Endodermal cell (in vitro differentiated cells): ENCODE results near the gene CLSTN2. TPM values are rescaled to one million over a fixed set of nuclear protein-coding genes. Genes with fewer than 3 reads are reported as not detected.

Source experiments
- DNase-seq: peaks from one replicate; pipeline ENCODE4 v3.0.0-alpha.2; 2017
- H3K27ac ChIP-seq: 2 replicates; pipeline ENCODE4 v1.5.1; 2013; ENCODE audit warnings: mild to moderate bottlenecking, low read depth, low read length, moderate library complexity
- H3K27me3 ChIP-seq: 2 replicates; pipeline ENCODE4 v1.6.1; 2013; ENCODE audit warnings: mild to moderate bottlenecking, low read length, moderate library complexity; ENCODE audit not compliant: insufficient read depth, control insufficient read depth, poor library complexity, severe bottlenecking
- H3K36me3 ChIP-seq: 2 replicates; pipeline ENCODE4 v1.7.0; 2013; ENCODE audit warnings: mild to moderate bottlenecking, low read length, moderate library complexity; ENCODE audit not compliant: control insufficient read depth, insufficient read depth
- H3K4me1 ChIP-seq: one replicate; pipeline ENCODE4 v1.7.0; 2013; ENCODE audit warnings: low read length; ENCODE audit not compliant: control insufficient read depth, insufficient read depth
- H3K4me3 ChIP-seq: 2 replicates; pipeline ENCODE4 v1.5.1; 2013; ENCODE audit warnings: mild to moderate bottlenecking, low read length, moderate library complexity
- H3K9ac ChIP-seq: 2 replicates; pipeline ENCODE4 v1.6.1; 2013; ENCODE audit warnings: mild to moderate bottlenecking, low read length, moderate library complexity; ENCODE audit not compliant: poor library complexity, severe bottlenecking; ENCODE audit errors: extremely low read depth
- H3K9me3 ChIP-seq: 2 replicates; pipeline ENCODE4 v1.6.1; 2013; ENCODE audit warnings: mild to moderate bottlenecking, low read length, moderate library complexity; ENCODE audit not compliant: control insufficient read depth
- H3K27ac Mint-ChIP-seq: 2 replicates; pipeline ENCODE4 v1.8.0; 2020; ENCODE audit warnings: mixed read lengths
- H3K27me3 Mint-ChIP-seq: 2 replicates; pipeline ENCODE4 v1.8.0; 2021; ENCODE audit warnings: mild to moderate bottlenecking, mixed read lengths; ENCODE audit not compliant: insufficient read depth
- H3K36me3 Mint-ChIP-seq: 2 replicates; pipeline ENCODE4 v1.8.0; 2020; ENCODE audit warnings: low read depth, mixed read lengths
- H3K4me1 Mint-ChIP-seq: 2 replicates; pipeline ENCODE4 v1.8.0; 2020; ENCODE audit warnings: mixed read lengths
- H3K4me3 Mint-ChIP-seq: 2 replicates; pipeline ENCODE4 v1.8.0; 2020; ENCODE audit warnings: mild to moderate bottlenecking, moderate library complexity, mixed read lengths
- H3K9me3 Mint-ChIP-seq: 2 replicates; pipeline ENCODE4 v1.8.0; 2020; ENCODE audit warnings: mild to moderate bottlenecking, mixed read lengths
- WGBS, 2 experiments: methylation state at CpG; one replicate each; pipeline versions ENCODE4 v1.1.5 to v1.1.7; 2013; ENCODE audit warnings: missing lambda C conversion rate in 2 of 2, mixed read lengths in 1 of 2; ENCODE audit not compliant: insufficient coverage in 1 of 2, insufficient read length in 1 of 2; 5-methylcytosine and 5-hydroxymethylcytosine counted together
- total RNA-seq, 2 donors: library from RNA; stranded (reverse); fragmentation: NEBNext Ultra II Directional in 1 of 2; extraction: Animal tissue kit (Norgen Biotek cat#: 25700) in 1 of 2; gene quantifications; 2 replicates in 1 of 2; 3 replicates in 1 of 2; pipeline ENCODE4 v1.2.1, GENCODE V29; 2021
- TF ChIP-seq, protein P1 (sequence below): fragments of 200-600 bp; sonication (generic); conservative IDR thresholded peaks from 2 replicates; pipeline ENCODE4 v1.5.0; 2021; ENCODE audit warnings: antibody characterized with exemption, mild to moderate bottlenecking

CLSTN2 gene
- total RNA-seq, 2 donors from 2014 or later, result 0.13 to 0.42 TPM

- no peak for DNase-seq
- TF ChIP-seq, protein P1, sequence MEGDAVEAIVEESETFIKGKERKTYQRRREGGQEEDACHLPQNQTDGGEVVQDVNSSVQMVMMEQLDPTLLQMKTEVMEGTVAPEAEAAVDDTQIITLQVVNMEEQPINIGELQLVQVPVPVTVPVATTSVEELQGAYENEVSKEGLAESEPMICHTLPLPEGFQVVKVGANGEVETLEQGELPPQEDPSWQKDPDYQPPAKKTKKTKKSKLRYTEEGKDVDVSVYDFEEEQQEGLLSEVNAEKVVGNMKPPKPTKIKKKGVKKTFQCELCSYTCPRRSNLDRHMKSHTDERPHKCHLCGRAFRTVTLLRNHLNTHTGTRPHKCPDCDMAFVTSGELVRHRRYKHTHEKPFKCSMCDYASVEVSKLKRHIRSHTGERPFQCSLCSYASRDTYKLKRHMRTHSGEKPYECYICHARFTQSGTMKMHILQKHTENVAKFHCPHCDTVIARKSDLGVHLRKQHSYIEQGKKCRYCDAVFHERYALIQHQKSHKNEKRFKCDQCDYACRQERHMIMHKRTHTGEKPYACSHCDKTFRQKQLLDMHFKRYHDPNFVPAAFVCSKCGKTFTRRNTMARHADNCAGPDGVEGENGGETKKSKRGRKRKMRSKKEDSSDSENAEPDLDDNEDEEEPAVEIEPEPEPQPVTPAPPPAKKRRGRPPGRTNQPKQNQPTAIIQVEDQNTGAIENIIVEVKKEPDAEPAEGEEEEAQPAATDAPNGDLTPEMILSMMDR, result no peak
- Mint-ChIP-seq H3K9me3 (no peaks in the 10 kb centered on the region), H3K4me1 (no peaks in the 10 kb centered on the region), H3K4me3 (no peak overlapping the region), H3K36me3 (no peaks in the 10 kb centered on the region), H3K27ac (no peak overlapping the region), H3K27me3 (no peaks in the 10 kb centered on the region)
- Histone ChIP-seq H3K4me1 (no peaks in the 10 kb centered on the region), H3K9ac (no peak overlapping the region), H3K27ac (no peak overlapping the region), H3K27me3 (no peaks in the 10 kb centered on the region), H3K4me3 (no peak overlapping the region), H3K9me3 (no peaks in the 10 kb centered on the region), H3K36me3 (no peaks in the 10 kb centered on the region)
- WGBS, 2 experiments, result 85% methylated on average over 2 of the region's 2 CpGs; no CpG with 5 or more reads in 1 of the 2 experiments
These were observed 357.2 kb downstream of the CLSTN2 start for GRCh38 chr3:140292170-140292569.

- Mint-ChIP-seq H3K27ac (no peak overlapping the region), H3K9me3 (no peaks in the 10 kb centered on the region), H3K27me3 (no peaks in the 10 kb centered on the region), H3K4me1 (no peaks in the 10 kb centered on the region), H3K36me3 (no peaks in the 10 kb centered on the region), H3K4me3 (no peak overlapping the region)
- TF ChIP-seq, protein P1, result no peak
- Histone ChIP-seq H3K4me1 (no peaks in the 10 kb centered on the region), H3K9me3 (no peaks in the 10 kb centered on the region), H3K9ac (no peak overlapping the region), H3K27me3 (no peaks in the 10 kb centered on the region), H3K27ac (no peak overlapping the region), H3K36me3 (no peaks in the 10 kb centered on the region), H3K4me3 (no peak overlapping the region)
- no peak for DNase-seq
- 87 to 96% methylated on average over 3 to 4 of the region's 4 CpGs for WGBS, 2 experiments
These were observed 357.7 kb downstream of the CLSTN2 start for GRCh38 chr3:140292684-140293083.

DNA sequence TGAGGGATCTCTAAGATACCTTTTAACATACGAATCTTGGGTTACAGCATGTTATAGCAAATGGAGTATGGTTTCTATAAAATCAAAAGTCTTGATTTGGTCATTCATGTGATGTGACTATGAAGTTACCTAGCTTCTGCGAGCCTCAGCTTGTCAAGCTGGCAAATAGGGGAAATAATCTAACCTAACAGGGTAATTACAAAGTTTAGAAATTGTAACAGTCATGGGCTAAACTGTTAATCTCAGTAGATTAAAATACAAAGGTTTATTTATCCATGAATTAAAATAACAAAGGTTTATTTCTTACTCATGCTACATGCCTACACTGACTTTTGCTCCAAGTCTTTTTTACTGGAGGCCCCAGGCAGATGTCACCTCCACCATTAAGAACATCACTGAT is 359.1 kb downstream of the CLSTN2 start:
- H3K4me3 Mint-ChIP-seq, result no peak overlapping the region
- no peak for DNase-seq
- no peaks in the 10 kb centered on the region for H3K27me3 ChIP-seq
- H3K27me3 Mint-ChIP-seq, result no peaks in the 10 kb centered on the region
- no peaks in the 10 kb centered on the region for H3K36me3 Mint-ChIP-seq
- H3K27ac Mint-ChIP-seq, result no peak overlapping the region
- TF ChIP-seq, protein P1, result no peak
- no peak overlapping the region for H3K4me3 ChIP-seq
- no peaks in the 10 kb centered on the region for H3K4me1 Mint-ChIP-seq
- no peaks in the 10 kb centered on the region for H3K9me3 Mint-ChIP-seq
- H3K27ac ChIP-seq, result no peak overlapping the region
- no peak overlapping the region for H3K9ac ChIP-seq
- WGBS, 2 experiments, result 97 to 100% methylated on average over 1 to 2 of the region's 2 CpGs
- no peaks in the 10 kb centered on the region for H3K9me3 ChIP-seq
- no peaks in the 10 kb centered on the region for H3K4me1 ChIP-seq
- H3K36me3 ChIP-seq, result no peaks in the 10 kb centered on the region
